Inflammatory macrophage treated with lipopolysaccharide for 4 hours (primary cell): ENCODE data around the gene DIDO1.

Source experiments
- DNase-seq: peaks from one replicate; pipeline ENCODE4 v3.0.0-alpha.2; 2020

The DIDO1 gene

GRCh38 chr20:62926229-62927127 lies at the start of gene DIDO1:
Gene DIDO1 (minus strand): TSS chr20:62926505.
- DNase-seq, result peak; percentile 89

- peak; percentile 35 for DNase-seq
Observed at GRCh38 chr20:62975251-62975760, 49.0 kb upstream of the DIDO1 start.

- DNase-seq, result no peak
Observed at GRCh38 chr20:62972845-62973745, 46.8 kb upstream of the DIDO1 start.

GRCh38 chr20:62971950-62972844 lies 45.9 kb upstream of the DIDO1 start:
- peak; percentile 84 for DNase-seq

GRCh38 chr20:62971211-62971949 lies 45.1 kb upstream of the DIDO1 start:
- DNase-seq, result no peak

GRCh38 chr20:62970307-62971210 lies 44.3 kb upstream of the DIDO1 start:
- no peak for DNase-seq

GRCh38 chr20:62969939-62970306 lies 43.6 kb upstream of the DIDO1 start:
- DNase-seq, result no peak

GRCh38 chr20:62969179-62969760 lies 43.0 kb upstream of the DIDO1 start:
- DNase-seq, result no peak

- DNase-seq, result no peak
Observed at GRCh38 chr20:62968378-62969178, 42.3 kb upstream of the DIDO1 start.

- DNase-seq, result no peak
Observed at GRCh38 chr20:62967628-62968351, 41.5 kb upstream of the DIDO1 start.

GRCh38 chr20:62967149-62967501 lies 40.8 kb upstream of the DIDO1 start:
- DNase-seq, result no peak

- no peak for DNase-seq
Observed at GRCh38 chr20:62966212-62967148, 40.2 kb upstream of the DIDO1 start.

- no peak for DNase-seq
Observed at GRCh38 chr20:62965363-62965771, 39.1 kb upstream of the DIDO1 start.

- DNase-seq, result peak; percentile 18
Observed at GRCh38 chr20:62964700-62965099, 38.4 kb upstream of the DIDO1 start.

GRCh38 chr20:62963614-62964397 lies 37.5 kb upstream of the DIDO1 start:
- no peak for DNase-seq

GRCh38 chr20:62962891-62963613 lies 36.7 kb upstream of the DIDO1 start:
- DNase-seq, result no peak
